ENCODE data around the gene OMG.
"Not testable (repeated sequence)": the region's sequence is repeated elsewhere in the genome, so short reads cannot be mapped to it uniquely, and the experiment has no call there.

GRCh38 chr17:31262923-31263322, 34.1 kb downstream of the OMG start:
- TF ChIP-seq EZH2 (IDR thresholded peaks at IDR 0.05; ENCODE audit: borderline replicate concordance, low read depth, low read length, severe bottlenecking); JUN (IDR thresholded peaks at IDR 0.05; ENCODE audit: borderline replicate concordance, insufficient read depth, insufficient read length, low read depth); MYC (IDR thresholded peaks at IDR 0.05; ENCODE audit: low read depth, low read length); POLR2AphosphoS5 (IDR thresholded peaks at IDR 0.05; ENCODE audit: insufficient read depth, low read depth, low read length); POLR2A (IDR thresholded peaks at IDR 0.05; ENCODE audit: low read depth, low read length); GATA2 (IDR thresholded peaks at IDR 0.05; ENCODE audit: insufficient read depth, insufficient read length, low read depth, low read length): not testable (repeated sequence)
- TF ChIP-seq, protein P1, sequence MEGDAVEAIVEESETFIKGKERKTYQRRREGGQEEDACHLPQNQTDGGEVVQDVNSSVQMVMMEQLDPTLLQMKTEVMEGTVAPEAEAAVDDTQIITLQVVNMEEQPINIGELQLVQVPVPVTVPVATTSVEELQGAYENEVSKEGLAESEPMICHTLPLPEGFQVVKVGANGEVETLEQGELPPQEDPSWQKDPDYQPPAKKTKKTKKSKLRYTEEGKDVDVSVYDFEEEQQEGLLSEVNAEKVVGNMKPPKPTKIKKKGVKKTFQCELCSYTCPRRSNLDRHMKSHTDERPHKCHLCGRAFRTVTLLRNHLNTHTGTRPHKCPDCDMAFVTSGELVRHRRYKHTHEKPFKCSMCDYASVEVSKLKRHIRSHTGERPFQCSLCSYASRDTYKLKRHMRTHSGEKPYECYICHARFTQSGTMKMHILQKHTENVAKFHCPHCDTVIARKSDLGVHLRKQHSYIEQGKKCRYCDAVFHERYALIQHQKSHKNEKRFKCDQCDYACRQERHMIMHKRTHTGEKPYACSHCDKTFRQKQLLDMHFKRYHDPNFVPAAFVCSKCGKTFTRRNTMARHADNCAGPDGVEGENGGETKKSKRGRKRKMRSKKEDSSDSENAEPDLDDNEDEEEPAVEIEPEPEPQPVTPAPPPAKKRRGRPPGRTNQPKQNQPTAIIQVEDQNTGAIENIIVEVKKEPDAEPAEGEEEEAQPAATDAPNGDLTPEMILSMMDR (IDR thresholded peaks at IDR 0.05; ENCODE audit: extremely low read depth in 1 of 2, insufficient read depth in 1 of 2, low read depth in 1 of 2, low read length in 2 of 2), result not testable (repeated sequence)
